CD4-positive, alpha-beta T cell treated with Interleukin-15 for 4 hours (primary cell): Measurements from ENCODE around the gene QSOX2.

ENCODE experiments used
- DNase-seq: peaks from one replicate; pipeline ENCODE4 v3.0.0-alpha.2; 2020; ENCODE audit warnings: low spot score

QSOX2 gene

GRCh38 chr9:136251264-136252115, 5.9 kb upstream of the QSOX2 start:
- DNase-seq = no peak

GRCh38 chr9:136250676-136251075, 5.1 kb upstream of the QSOX2 start:
- DNase-seq = no peak

GRCh38 chr9:136249877-136250559, 4.4 kb upstream of the QSOX2 start:
- DNase-seq = no peak

- no peak for DNase-seq
Observed at GRCh38 chr9:136248951-136249876, 3.6 kb upstream of the QSOX2 start.

GRCh38 chr9:136247947-136248637, 2.5 kb upstream of the QSOX2 start:
- DNase-seq = no peak

GRCh38 chr9:136247551-136247916, 1.9 kb upstream of the QSOX2 start:
- DNase-seq = no peak

GRCh38 chr9:136246849-136247550, 1.4 kb upstream of the QSOX2 start:
- DNase-seq = no peak

GRCh38 chr9:136244969-136245218, 718 bp downstream of the QSOX2 start:
- no peak for DNase-seq

- peak; percentile 21 for DNase-seq
Observed at GRCh38 chr9:136244122-136244968, 1.3 kb downstream of the QSOX2 start.

GRCh38 chr9:136243631-136244030, 2.0 kb downstream of the QSOX2 start:
- no peak for DNase-seq

- no peak for DNase-seq
Observed at GRCh38 chr9:136242918-136243525, 2.6 kb downstream of the QSOX2 start.

GRCh38 chr9:136242248-136242647, 3.4 kb downstream of the QSOX2 start:
- no peak for DNase-seq

- no peak for DNase-seq
Observed at GRCh38 chr9:136241542-136241941, 4.1 kb downstream of the QSOX2 start.

GRCh38 chr9:136240941-136241340, 4.7 kb downstream of the QSOX2 start:
- no peak for DNase-seq

GRCh38 chr9:136239983-136240330, 5.7 kb downstream of the QSOX2 start:
- DNase-seq = no peak

GRCh38 chr9:136239135-136239982, 6.3 kb downstream of the QSOX2 start:
- no peak for DNase-seq

- no peak for DNase-seq
Observed at GRCh38 chr9:136238342-136238732, 7.3 kb downstream of the QSOX2 start.

- DNase-seq = no peak
Observed at GRCh38 chr9:136237486-136238341, 7.9 kb downstream of the QSOX2 start.
